Fibroblast of the aortic adventitia (primary cell): ENCODE results near the gene S100PBP. TPM values are rescaled to one million over a fixed set of nuclear protein-coding genes. Genes with fewer than 3 reads are reported as not detected.
A peak's percentile ranks its signal among the peaks of the same experiment; 100 is the strongest.

Experiments
- DNase-seq: peaks from one replicate; pipeline ENCODE4 v3.0.0-alpha.2; 2010; ENCODE audit warnings: low read depth
- H3K4me3 ChIP-seq: 2 replicates; pipeline ENCODE4 v1.5.1; 2011; ENCODE audit warnings: low read depth, mild to moderate bottlenecking, control low read depth, low read length, moderate library complexity
- CTCF ChIP-seq: IDR thresholded peaks from 2 replicates; pipeline ENCODE4 v1.5.1; 2011; ENCODE audit warnings: mild to moderate bottlenecking, low read length, control low read depth, inconsistent platforms; ENCODE audit not compliant: insufficient read depth
- total RNA-seq: library from RNA; depleted of rRNA; stranded (reverse); fragments of >200 nt; gene quantifications from 2 replicates; pipeline ENCODE4 v1.2.3, GENCODE V29; 2012; ENCODE audit warnings: low replicate concordance

S100PBP gene
- total RNA-seq, 1 donor, result 42.4 TPM

GRCh38 chr1:32906654-32907053 lies 89.2 kb downstream of the S100PBP start:
- TF ChIP-seq CTCF, result no peak
- no peak overlapping the region for H3K4me3 ChIP-seq
- DNase-seq, result no peak

GRCh38 chr1:32907435-32907834 lies 90.0 kb downstream of the S100PBP start:
- peak; percentile 44 for DNase-seq
- H3K4me3 ChIP-seq, result no peak overlapping the region
- no peak for TF ChIP-seq CTCF

Other genes starting within 250 kb of the S100PBP start
- 34.6 and 40.0 TPM in 2 replicates for gene ZBTB8OS, start 167.1 kb upstream of the S100PBP start, total RNA-seq
- gene RBBP4, start 166.4 kb upstream of the S100PBP start, total RNA-seq, result 67.7 and 109 TPM in 2 replicates
- gene SYNC, start 114.9 kb upstream of the S100PBP start, total RNA-seq, result 141 and 240 TPM in 2 replicates
- 96.7 and 186 TPM in 2 replicates for gene YARS1, start 295 bp upstream of the S100PBP start, total RNA-seq
- 0.41 and 0.99 TPM in 2 replicates for gene FNDC5, start 53.3 kb downstream of the S100PBP start, total RNA-seq
- gene HPCA, start 68.8 kb downstream of the S100PBP start, total RNA-seq, result 0.49 TPM in 1 of 2 replicates, not detected in the other
- 33.1 and 38.4 TPM in 2 replicates for gene TMEM54, start 83.7 kb downstream of the S100PBP start, total RNA-seq
- gene RNF19B, start 147.2 kb downstream of the S100PBP start, total RNA-seq, result 8.5 and 23.0 TPM in 2 replicates
- 155 and 373 TPM in 2 replicates for gene AK2, start 219.2 kb downstream of the S100PBP start, total RNA-seq